GOT3 (cell line): ENCODE data around the gene FAM180B.
"Not testable (repeated sequence)": the region's sequence is repeated elsewhere in the genome, so short reads cannot be mapped to it uniquely, and the experiment has no call there.

Experiments used
- DNase-seq: peaks from one replicate; lab custom pipeline; 2025; ENCODE audit warnings: mixed read lengths; lab: John Stamatoyannopoulos, UW

Gene FAM180B

GRCh38 chr11:47595029-47595428 is 8.6 kb downstream of the FAM180B start:
- no peak for DNase-seq

DNA sequence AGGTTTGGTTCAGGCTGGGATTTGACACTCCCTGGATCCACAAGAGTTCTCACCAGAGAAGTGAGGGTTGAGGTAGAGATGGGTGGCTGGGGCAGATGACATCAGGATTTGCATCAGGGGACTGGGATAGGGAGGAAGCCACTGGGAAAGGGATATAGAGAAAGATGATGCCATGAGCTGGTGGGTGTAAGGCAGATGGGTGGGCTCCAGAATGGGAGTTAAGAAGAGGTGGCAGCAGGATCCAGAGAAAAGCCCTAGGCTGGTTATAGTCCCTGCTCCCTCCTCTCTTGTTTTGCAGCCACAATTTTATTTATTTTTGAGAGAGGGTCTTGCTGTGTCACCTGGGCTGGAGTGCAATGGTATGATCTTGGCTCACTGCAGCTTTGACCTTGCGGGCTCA is 9.5 kb downstream of the FAM180B start:
- DNase-seq: no peak

- no peak for DNase-seq
These were observed 13.4 kb downstream of the FAM180B start for GRCh38 chr11:47599902-47600301.

DNA sequence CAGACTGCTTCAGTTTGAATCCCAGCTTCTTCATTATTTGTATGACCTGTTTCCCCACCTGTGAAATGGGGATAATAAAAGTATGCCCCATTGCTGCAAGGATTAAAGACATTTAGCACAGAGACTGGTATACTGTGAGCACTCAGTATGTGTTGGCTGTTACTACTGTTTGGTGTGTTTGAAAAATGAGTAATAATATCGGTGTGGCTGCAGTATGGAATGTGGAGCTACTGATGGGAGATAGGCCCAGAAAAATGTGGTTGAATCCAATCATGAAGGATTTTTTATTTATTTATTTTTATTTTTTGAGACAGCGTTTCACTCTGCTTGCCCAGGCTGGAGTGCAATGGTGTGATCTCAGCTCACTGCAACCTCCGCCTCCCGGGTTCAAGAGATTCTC is 16.8 kb downstream of the FAM180B start:
- DNase-seq: no peak

GRCh38 chr11:47605921-47606320 is 19.4 kb downstream of the FAM180B start:
- DNase-seq: no peak

GRCh38 chr11:47606731-47607130 is 20.3 kb downstream of the FAM180B start:
- no peak for DNase-seq

GRCh38 chr11:47607380-47607779 is 20.9 kb downstream of the FAM180B start:
- DNase-seq: peak; percentile 41

DNA sequence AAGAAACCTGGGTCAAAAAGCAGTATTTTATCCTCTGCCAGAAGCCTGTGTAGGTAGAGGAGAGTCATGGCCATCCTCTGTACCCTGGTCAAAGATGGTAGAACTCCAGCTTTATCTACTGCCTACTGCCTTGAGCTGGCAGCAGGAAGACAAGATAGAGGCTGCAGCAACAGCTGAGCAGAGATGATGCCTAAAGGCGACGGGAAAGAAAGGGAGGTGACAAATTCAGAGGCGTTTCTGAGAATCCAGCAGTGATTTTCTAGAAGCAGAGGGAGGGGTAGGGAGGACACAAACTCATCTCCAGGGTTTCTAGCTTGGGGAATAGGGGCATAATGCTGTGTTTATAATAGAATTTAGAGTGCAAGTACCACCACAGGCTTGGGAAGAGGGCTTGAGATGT is 23.2 kb downstream of the FAM180B start:
- DNase-seq: no peak

DNA sequence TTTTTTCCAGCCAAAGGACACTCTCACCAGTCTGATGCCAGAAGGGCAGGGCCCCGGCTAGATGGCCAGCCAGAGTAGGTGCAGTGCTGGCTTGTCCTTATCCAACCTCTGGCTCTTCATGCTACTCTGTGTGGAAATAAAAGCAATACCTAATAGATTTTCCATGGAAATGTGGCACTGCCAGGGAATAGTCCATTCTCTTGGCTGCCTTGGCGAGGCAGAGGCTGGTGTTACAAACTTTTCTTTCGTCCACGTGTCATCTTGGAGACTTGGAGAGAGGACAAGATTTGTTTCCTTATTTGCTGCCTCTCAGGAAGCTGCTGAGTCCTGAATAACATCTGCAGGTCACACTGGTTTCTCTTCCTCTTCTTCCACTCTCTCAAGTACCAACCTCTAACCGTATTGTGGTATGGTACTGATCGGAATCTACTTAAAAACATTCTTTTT is 24.9 kb downstream of the FAM180B start:
- DNase-seq: no peak

DNA sequence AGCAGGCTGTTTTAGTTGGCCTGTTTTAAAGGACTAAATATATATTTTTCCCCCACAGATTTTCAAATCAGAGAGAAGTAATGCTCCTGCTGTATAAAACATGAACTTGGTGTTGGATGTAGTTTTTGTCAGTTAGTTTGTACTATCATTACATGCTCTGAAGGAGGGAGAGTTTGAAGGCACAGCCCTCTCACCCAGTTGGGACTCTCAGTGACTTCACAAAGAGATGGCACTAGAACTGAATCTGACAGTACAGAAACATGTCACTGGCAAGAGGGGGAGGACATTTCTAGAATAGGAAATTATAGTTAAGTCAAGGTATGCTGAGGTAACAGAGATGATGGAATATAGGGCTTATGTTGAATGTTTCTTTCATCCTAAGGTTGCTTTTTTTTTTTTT is 28.8 kb downstream of the FAM180B start:
- DNase-seq: no peak

- DNase-seq: no peak
These were observed 30.4 kb downstream of the FAM180B start for GRCh38 chr11:47616726-47617416.

DNA sequence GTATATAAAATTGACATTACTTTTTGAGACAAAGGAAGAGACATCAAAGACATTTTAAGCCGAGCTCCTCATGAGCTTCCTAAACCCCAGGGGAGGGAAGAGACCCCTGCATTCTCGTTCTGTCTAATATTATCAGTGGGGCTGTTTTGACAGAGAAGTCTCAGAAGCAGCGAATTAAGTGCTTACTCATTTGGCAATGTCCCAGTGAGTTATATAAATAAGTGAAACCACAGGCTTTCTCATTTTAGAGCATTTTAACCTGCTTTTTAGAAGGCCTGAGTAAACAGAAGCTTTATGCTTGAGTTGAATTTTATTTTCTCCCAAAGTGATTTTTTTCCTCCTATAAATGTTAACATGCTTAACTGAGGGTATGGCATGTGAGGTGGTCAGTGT is 30.9 kb downstream of the FAM180B start:
- DNase-seq: no peak

GRCh38 chr11:47620836-47621378 is 34.4 kb downstream of the FAM180B start:
- DNase-seq: no peak

DNA sequence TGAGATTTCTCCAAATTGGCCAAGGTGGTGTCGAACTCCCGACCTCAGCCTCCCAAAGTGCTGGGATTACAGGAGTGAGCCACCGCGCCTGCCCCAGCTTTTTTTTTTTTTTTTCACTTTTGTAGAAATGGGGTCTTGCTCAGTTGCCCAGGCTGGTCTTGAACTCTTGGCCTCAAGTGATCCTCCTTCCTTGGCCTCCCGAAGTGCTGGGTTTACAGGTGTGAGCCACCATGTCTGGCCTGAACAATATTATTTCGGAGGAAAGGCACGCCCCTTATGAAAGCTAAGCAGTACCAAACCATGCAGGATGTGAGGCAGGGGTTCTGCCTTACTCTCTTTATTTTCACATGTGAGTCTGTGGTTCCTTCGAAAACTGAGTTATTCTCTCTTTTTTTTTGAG is 39.8 kb downstream of the FAM180B start:
- DNase-seq: no peak

DNA sequence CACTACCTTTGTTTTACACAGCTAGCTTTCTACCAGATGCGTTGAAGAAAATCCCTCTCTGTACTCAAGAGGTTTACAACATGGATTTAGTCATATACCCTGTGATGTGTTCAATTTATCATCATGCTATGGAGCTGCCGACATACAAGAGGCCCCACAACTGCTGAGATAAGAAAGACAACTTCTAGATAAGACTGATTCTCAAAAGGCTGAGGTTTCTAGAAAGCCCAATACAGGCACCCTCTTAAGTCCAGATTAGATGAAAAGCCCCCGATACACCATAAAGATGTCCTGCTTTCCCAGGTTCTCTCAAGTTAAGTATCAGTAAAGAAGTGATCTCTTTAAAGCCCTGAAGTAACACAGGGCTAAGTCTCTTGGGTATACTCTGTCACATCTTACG is 41.5 kb downstream of the FAM180B start:
- DNase-seq: no peak

- no peak for DNase-seq
These were observed 45.0 kb downstream of the FAM180B start for GRCh38 chr11:47631473-47631872.

DNA sequence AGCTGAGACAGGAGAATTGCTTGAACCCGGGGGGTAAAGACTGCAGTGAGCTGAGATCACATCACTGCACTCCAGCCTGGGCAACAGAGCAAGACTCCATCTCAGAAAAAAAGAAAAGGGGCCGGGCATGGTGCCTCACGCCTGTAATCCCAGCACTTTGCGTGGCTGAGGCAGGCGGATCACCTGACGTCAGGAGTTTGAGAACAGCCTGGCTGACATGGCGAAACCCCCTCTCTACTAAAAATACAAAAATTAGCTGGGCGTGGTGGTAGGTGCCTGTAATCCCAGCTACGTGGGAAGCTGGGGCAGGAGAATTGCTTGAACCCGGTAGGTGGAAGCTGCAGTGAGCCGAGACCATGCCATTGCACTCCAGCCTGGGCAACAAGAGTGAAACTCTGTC is 49.9 kb downstream of the FAM180B start:
- DNase-seq: not testable (repeated sequence)
